Ramos (cell line): Measurements from ENCODE around the gene NAA20.

ENCODE experiments used
- in situ Hi-C: fragments of 300-500 bp; cut with MboI; formaldehyde crosslinking; loops from one replicate; pipeline ENCODE4 v1.14.3; 2022; ENCODE audit warnings: low sequenced_read_pairs; ENCODE audit not compliant: unreplicated experiment

Gene NAA20

GRCh38 chr20:20065361-20065760, 48.2 kb downstream of the NAA20 start:
- in situ Hi-C loops: no loop called here

GRCh38 chr20:20070871-20071726, 53.9 kb downstream of the NAA20 start:
- in situ Hi-C loops: no loop called here

- in situ Hi-C loops: no loop called here
Measured at GRCh38 chr20:20073801-20074371, 56.7 kb downstream of the NAA20 start.

GRCh38 chr20:20075032-20075431, 57.9 kb downstream of the NAA20 start:
- in situ Hi-C loops: loop anchor here (25.0 kb wide), 1 partner anchor 487 kb away; no protein-coding TSS in a partner anchor

GRCh38 chr20:20076297-20077065, 59.3 kb downstream of the NAA20 start:
- in situ Hi-C loops: loop anchor here (25.0 kb wide), 1 partner anchor 486 kb away; no protein-coding TSS in a partner anchor

GRCh38 chr20:20078041-20078440, 60.9 kb downstream of the NAA20 start:
- in situ Hi-C loops: loop anchor here (25.0 kb wide), 1 partner anchor 484 kb away; no protein-coding TSS in a partner anchor

- in situ Hi-C loops: loop anchor here (25.0 kb wide), 1 partner anchor 483 kb away; no protein-coding TSS in a partner anchor
Measured at GRCh38 chr20:20079102-20079784, 62.1 kb downstream of the NAA20 start.
